Measurements from ENCODE around the gene P4HB.

The P4HB gene

GRCh38 chr17:81812571-81813370, 47.6 kb downstream of the P4HB start:
- TF ChIP-seq, protein P1, sequence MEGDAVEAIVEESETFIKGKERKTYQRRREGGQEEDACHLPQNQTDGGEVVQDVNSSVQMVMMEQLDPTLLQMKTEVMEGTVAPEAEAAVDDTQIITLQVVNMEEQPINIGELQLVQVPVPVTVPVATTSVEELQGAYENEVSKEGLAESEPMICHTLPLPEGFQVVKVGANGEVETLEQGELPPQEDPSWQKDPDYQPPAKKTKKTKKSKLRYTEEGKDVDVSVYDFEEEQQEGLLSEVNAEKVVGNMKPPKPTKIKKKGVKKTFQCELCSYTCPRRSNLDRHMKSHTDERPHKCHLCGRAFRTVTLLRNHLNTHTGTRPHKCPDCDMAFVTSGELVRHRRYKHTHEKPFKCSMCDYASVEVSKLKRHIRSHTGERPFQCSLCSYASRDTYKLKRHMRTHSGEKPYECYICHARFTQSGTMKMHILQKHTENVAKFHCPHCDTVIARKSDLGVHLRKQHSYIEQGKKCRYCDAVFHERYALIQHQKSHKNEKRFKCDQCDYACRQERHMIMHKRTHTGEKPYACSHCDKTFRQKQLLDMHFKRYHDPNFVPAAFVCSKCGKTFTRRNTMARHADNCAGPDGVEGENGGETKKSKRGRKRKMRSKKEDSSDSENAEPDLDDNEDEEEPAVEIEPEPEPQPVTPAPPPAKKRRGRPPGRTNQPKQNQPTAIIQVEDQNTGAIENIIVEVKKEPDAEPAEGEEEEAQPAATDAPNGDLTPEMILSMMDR (IDR thresholded peaks at IDR 0.05; ENCODE audit: control extremely low read depth, extremely low read depth, low read depth, missing control alignments) = no peak
- ChIA-PET CTCF (no interaction called here), POLR2A (no interaction called here)
- DNase-seq (ENCODE audit: extremely low spot score) = no peak

DNA sequence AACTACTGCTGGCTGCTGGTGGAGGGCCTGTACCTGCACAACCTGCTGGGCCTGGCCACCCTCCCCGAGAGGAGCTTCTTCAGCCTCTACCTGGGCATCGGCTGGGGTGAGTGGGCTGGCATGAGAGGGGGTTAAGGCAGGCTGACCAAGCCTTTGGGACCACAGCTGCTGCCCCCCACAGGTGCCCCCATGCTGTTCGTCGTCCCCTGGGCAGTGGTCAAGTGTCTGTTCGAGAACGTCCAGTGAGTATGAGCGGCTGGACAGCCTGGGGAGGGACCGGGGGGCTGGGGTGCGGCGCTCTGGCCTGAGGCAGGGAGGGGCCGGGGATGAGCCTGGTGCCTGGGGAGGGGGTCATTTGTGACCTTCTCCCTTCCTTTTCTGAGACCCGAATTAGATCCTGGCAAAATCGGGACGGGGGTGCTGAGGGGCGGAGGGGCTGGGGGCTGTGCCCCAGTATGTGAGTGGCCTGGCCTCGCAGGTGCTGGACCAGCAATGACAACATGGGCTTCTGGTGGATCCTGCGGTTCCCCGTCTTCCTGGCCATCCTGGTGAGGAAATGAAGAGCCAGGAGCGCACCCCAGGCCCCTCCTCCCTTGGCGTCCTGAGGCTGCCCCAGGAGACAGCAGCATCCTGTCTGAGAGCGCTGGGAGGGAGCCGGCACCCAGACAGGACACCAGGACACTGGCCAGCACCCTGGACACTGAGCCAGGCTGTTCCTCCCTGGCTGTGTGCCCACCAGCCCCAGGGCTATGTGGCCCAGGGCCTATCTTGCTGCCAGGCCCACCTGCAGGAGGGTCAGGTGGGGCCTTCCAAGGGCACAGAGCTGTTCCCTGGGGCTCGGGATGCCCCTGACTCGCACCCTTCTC, 48.4 kb downstream of the P4HB start:
- CTCF ChIA-PET = no interaction called here
- POLR2A ChIA-PET = no interaction called here
- no peak for DNase-seq (ENCODE audit: extremely low spot score)
- TF ChIP-seq, protein P1 (IDR thresholded peaks at IDR 0.05; ENCODE audit: control extremely low read depth, extremely low read depth, low read depth, missing control alignments) = no peak

DNA sequence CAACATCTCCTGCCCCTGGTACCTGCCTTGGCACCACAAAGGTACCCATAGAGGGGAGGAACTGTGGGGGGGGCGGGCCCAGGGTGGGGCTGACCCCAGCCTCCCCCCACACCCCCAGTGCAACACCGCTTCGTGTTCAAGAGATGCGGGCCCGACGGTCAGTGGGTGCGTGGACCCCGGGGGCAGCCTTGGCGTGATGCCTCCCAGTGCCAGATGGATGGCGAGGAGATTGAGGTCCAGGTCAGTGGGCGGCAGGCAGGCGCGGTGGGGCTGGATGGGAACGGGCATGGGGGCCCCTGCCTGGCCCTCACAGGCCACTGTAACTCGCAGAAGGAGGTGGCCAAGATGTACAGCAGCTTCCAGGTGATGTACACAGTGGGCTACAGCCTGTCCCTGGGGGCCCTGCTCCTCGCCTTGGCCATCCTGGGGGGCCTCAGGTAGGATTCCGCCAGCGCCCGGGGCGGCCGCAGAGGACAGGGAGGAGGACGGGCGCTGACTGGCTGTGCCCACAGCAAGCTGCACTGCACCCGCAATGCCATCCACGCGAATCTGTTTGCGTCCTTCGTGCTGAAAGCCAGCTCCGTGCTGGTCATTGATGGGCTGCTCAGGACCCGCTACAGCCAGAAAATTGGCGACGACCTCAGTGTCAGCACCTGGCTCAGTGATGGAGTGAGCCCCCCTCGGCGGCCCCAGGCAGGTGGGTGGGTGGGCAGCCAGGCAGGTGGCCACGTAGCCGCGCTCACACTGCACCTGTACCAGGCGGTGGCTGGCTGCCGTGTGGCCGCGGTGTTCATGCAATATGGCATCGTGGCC, 49.2 kb downstream of the P4HB start:
- ChIA-PET CTCF (no interaction called here), POLR2A (no interaction called here)
- DNase-seq (ENCODE audit: extremely low spot score) = no peak
- TF ChIP-seq, protein P1 (IDR thresholded peaks at IDR 0.05; ENCODE audit: control extremely low read depth, extremely low read depth, low read depth, missing control alignments) = no peak

DNA sequence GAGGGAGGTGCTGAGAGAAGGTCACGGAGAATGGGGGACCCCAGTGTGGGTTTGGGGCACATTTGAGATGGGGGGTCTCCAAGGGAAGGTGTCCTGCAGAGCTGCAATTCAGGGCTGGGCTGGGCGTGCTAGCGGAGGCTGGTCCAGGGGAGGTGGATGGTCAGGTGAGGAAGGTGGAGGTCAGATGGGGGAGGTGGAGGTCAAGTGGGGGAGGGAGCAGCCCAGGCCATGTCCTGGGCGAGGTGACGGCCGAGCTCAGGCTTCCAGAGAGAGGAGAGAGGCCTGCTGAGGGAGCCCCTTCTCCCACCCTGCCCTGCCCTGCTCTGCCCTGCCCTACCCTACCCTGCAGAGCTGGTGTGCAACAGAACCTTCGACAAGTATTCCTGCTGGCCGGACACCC, 49.9 kb downstream of the P4HB start:
- ChIA-PET POLR2A (no interaction called here), CTCF (no interaction called here)
- TF ChIP-seq, protein P1 (IDR thresholded peaks at IDR 0.05; ENCODE audit: control extremely low read depth, extremely low read depth, low read depth, missing control alignments) = no peak
- DNase-seq (ENCODE audit: extremely low spot score) = no peak

GRCh38 chr17:81809556-81809998, 50.8 kb downstream of the P4HB start:
- TF ChIP-seq, protein P1 (IDR thresholded peaks at IDR 0.05; ENCODE audit: control extremely low read depth, extremely low read depth, low read depth, missing control alignments) = no peak
- CTCF ChIA-PET = no interaction called here
- POLR2A ChIA-PET = no interaction called here
- DNase-seq (ENCODE audit: extremely low spot score) = no peak
